Mesenchymal stem cell (in vitro differentiated cells and primary cell): ENCODE results near the gene GGT6.

Experiments
- DNase-seq: peaks from one replicate; pipeline ENCODE4 v3.0.0-alpha.2; 2013
- H2AFZ ChIP-seq: one replicate; pipeline ENCODE4 v1.6.1; 2013; ENCODE audit warnings: low read depth, mild to moderate bottlenecking, control low read depth, inconsistent platforms, low read length, moderate library complexity
- H2AK5ac ChIP-seq: 2 replicates; pipeline ENCODE4 v1.6.1; 2013; ENCODE audit warnings: low read length, moderate library complexity, mild to moderate bottlenecking, inconsistent platforms; ENCODE audit not compliant: severe bottlenecking
- H2BK120ac ChIP-seq: one replicate; pipeline ENCODE4 v1.6.1; 2013; ENCODE audit warnings: low read depth, mild to moderate bottlenecking, inconsistent platforms, low read length, moderate library complexity
- H2BK12ac ChIP-seq, 2 experiments: one replicate each; pipeline ENCODE4 v1.6.1; 2013; ENCODE audit warnings: inconsistent platforms in 2 of 2, low read length in 2 of 2, mild to moderate bottlenecking in 2 of 2, moderate library complexity in 2 of 2, control low read depth in 1 of 2
- H2BK15ac ChIP-seq: one replicate; pipeline ENCODE4 v1.6.1; 2013; ENCODE audit warnings: mild to moderate bottlenecking, low read depth, inconsistent platforms; ENCODE audit not compliant: poor library complexity, severe bottlenecking
- H2BK5ac ChIP-seq: 2 replicates; pipeline ENCODE4 v1.6.1; 2013; ENCODE audit warnings: low read depth, mild to moderate bottlenecking, low read length, control low read depth, inconsistent platforms; ENCODE audit not compliant: poor library complexity, severe bottlenecking
- H3K14ac ChIP-seq, 2 experiments: one replicate each; pipeline ENCODE4 v1.6.1; 2013; ENCODE audit warnings: inconsistent platforms in 2 of 2, low read length in 2 of 2, control low read depth in 1 of 2, mild to moderate bottlenecking in 1 of 2, moderate library complexity in 1 of 2
- H3K18ac ChIP-seq, 2 experiments: one replicate each; pipeline ENCODE4 v1.6.1; 2013; ENCODE audit warnings: inconsistent platforms in 2 of 2, low read length in 2 of 2, control low read depth in 1 of 2, low read depth in 1 of 2, mild to moderate bottlenecking in 1 of 2
- H3K23ac ChIP-seq, 2 experiments: one replicate each; pipeline ENCODE4 v1.6.1; 2013; ENCODE audit warnings: inconsistent platforms in 2 of 2, low read length in 2 of 2, mild to moderate bottlenecking in 2 of 2, moderate library complexity in 2 of 2, control low read depth in 1 of 2
- H3K27ac ChIP-seq: 2 replicates; pipeline ENCODE4 v1.5.1; 2013; ENCODE audit warnings: mild to moderate bottlenecking, moderate library complexity, low read length, control low read depth, inconsistent platforms; ENCODE audit not compliant: poor library complexity, severe bottlenecking
- H3K27me3 ChIP-seq, 2 experiments: 2 replicates each; pipeline versions ENCODE4 v1.6.1 to v1.7.0; 2013; ENCODE audit warnings: low read length in 2 of 2, mild to moderate bottlenecking in 2 of 2, moderate library complexity in 2 of 2, control low read depth in 1 of 2, inconsistent platforms in 1 of 2; ENCODE audit not compliant: control insufficient read depth in 1 of 2, insufficient read depth in 1 of 2
- H3K36me3 ChIP-seq, 2 experiments: 2 replicates each; pipeline versions ENCODE4 v1.6.1 to v1.7.0; 2013; ENCODE audit warnings: low read length in 2 of 2, control low read depth in 1 of 2, inconsistent platforms in 1 of 2, low read depth in 1 of 2, mild to moderate bottlenecking in 1 of 2; ENCODE audit not compliant: insufficient read depth in 2 of 2, control insufficient read depth in 1 of 2
- H3K4ac ChIP-seq, 2 experiments: one replicate each; pipeline ENCODE4 v1.6.1; 2013; ENCODE audit warnings: inconsistent platforms in 2 of 2, low read length in 2 of 2, mild to moderate bottlenecking in 2 of 2, moderate library complexity in 2 of 2, control low read depth in 1 of 2, low read depth in 1 of 2
- H3K4me1 ChIP-seq: 2 replicates; pipeline ENCODE4 v1.6.1; 2013; ENCODE audit warnings: low read depth, low read length, control low read depth; ENCODE audit not compliant: control insufficient read depth, insufficient read depth
- H3K4me2 ChIP-seq: 2 replicates; pipeline ENCODE4 v1.6.1; 2013; ENCODE audit warnings: low read length, mild to moderate bottlenecking, inconsistent platforms; ENCODE audit not compliant: poor library complexity, severe bottlenecking
- H3K4me3 ChIP-seq, 2 experiments: 2 replicates each; pipeline versions ENCODE4 v1.5.1 to v1.7.0; 2013; ENCODE audit warnings: low read length in 2 of 2, mild to moderate bottlenecking in 2 of 2, control low read depth in 1 of 2, low read depth in 1 of 2; ENCODE audit not compliant: insufficient read depth in 1 of 2
- H3K79me1 ChIP-seq: replicated peaks from 2 replicates; pipeline ENCODE4 v1.6.1; 2013; ENCODE audit warnings: mild to moderate bottlenecking, control low read depth, low read length, inconsistent platforms; ENCODE audit not compliant: poor library complexity, severe bottlenecking
- H3K9ac ChIP-seq: 2 replicates; pipeline ENCODE4 v1.7.0; 2013; ENCODE audit warnings: mild to moderate bottlenecking, low read length, moderate library complexity
- H3K9me3 ChIP-seq: 2 replicates; pipeline ENCODE4 v1.7.0; 2013; ENCODE audit warnings: mild to moderate bottlenecking, low read length; ENCODE audit not compliant: control insufficient read depth
- H4K8ac ChIP-seq: one replicate; pipeline ENCODE4 v1.6.1; 2013; ENCODE audit warnings: inconsistent platforms, mild to moderate bottlenecking, low read length, moderate library complexity
- H4K91ac ChIP-seq: one replicate; pipeline ENCODE4 v1.6.1; 2013; ENCODE audit warnings: mild to moderate bottlenecking, low read length, inconsistent platforms
- WGBS: methylation state at CpG from one replicate; pipeline ENCODE4 v1.1.7; 2013; ENCODE audit warnings: mixed read lengths; 5-methylcytosine and 5-hydroxymethylcytosine counted together

Gene GGT6

GRCh38 chr17:4602041-4602440, 41.7 kb upstream of the GGT6 start:
- H3K27me3 ChIP-seq, result peaks cover 21 to 24% of the 10 kb centered on the region in 2 experiments
- H3K23ac ChIP-seq, result no peak overlapping the region
- H2BK120ac ChIP-seq, result no peak overlapping the region
- no peak overlapping the region for H3K4me2 ChIP-seq
- H3K18ac ChIP-seq, result no peak overlapping the region
- H3K14ac ChIP-seq, result no peak overlapping the region
- no peak overlapping the region for H2AK5ac ChIP-seq
- H4K8ac ChIP-seq, result no peak overlapping the region
- H4K91ac ChIP-seq, result no peak overlapping the region
- no peak overlapping the region for H3K4me3 ChIP-seq
- DNase-seq, result no peak
- no peaks in the 10 kb centered on the region for H3K9me3 ChIP-seq
- no peak overlapping the region for H2BK12ac ChIP-seq
- no peak overlapping the region for H2BK15ac ChIP-seq
- H2BK5ac ChIP-seq, result no peak overlapping the region
- no peak overlapping the region for H2AFZ ChIP-seq
- H3K27ac ChIP-seq, result no peak overlapping the region
- no peaks in the 10 kb centered on the region for H3K79me1 ChIP-seq
- WGBS, result 92% methylated on average over 4 of the region's 5 CpGs
- peaks cover 0 to 15% of the 10 kb centered on the region in 2 experiments for H3K36me3 ChIP-seq
- H3K4me1 ChIP-seq, result peaks cover 39% of the 10 kb centered on the region
- H3K4ac ChIP-seq, result no peak overlapping the region
- no peak overlapping the region for H3K9ac ChIP-seq

DNA sequence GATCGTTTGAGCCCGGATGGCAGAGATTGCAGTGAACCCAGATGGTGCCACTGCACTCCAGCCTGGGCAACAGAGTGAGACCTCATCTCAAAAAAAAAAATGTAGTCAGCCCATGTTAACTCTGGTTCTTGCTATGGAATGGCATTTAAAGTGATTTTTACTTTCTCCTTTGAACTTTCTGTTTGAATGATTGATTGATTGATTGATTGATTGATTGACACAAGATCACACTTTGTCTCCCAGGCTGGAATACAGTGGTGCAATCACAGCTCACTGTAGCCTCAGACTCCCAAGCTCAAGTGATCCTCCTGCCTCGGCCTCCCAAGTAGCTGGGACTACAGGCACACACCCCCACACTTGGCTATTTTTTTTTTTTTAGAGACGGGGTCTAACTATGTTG, 40.9 kb upstream of the GGT6 start:
- Histone ChIP-seq H3K4me2 (no peak overlapping the region), H2BK15ac (no peak overlapping the region), H3K9me3 (no peaks in the 10 kb centered on the region), H3K18ac (no peak overlapping the region), H3K27me3 (peaks cover 25 to 26% of the 10 kb centered on the region in 2 experiments), H2AFZ (no peak overlapping the region), H3K4ac (no peak overlapping the region), H2BK5ac (no peak overlapping the region), H3K27ac (no peak overlapping the region), H2AK5ac (no peak overlapping the region), H3K4me1 (peaks cover 37% of the 10 kb centered on the region), H3K9ac (no peak overlapping the region), H3K4me3 (no peak overlapping the region), H2BK120ac (no peak overlapping the region), H3K14ac (no peak overlapping the region), H3K79me1 (no peaks in the 10 kb centered on the region), H3K23ac (no peak overlapping the region), H4K8ac (no peak overlapping the region), H2BK12ac (no peak overlapping the region), H3K36me3 (peaks cover 0 to 23% of the 10 kb centered on the region in 2 experiments), H4K91ac (no peak overlapping the region)
- DNase-seq, result no peak
- 93% methylated on average over 4 of the region's 4 CpGs for whole genome bisulfite sequencing

DNA sequence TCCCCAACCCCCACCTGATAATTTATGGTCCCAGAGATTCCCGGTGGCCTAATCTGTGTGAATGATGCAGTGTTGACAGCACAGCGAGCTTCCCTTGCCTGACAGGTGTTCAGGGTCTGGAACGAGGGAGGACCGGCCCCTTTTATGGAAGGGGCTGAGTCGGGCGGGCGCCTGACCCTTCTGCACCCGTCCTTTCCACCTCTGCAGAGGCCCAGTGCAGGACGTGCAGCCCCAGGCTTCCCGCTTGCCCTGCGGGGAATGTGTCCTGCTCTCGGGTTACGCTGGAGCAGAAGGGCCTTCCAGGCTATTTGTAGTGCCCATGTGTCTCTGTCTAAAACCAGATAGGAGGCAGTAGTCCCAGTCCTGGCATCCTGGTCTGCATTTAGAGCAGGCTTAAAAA, 40.2 kb upstream of the GGT6 start:
- DNase-seq, result no peak
- Histone ChIP-seq H3K4me2 (no peak overlapping the region), H4K8ac (no peak overlapping the region), H3K79me1 (no peaks in the 10 kb centered on the region), H3K27ac (no peak overlapping the region), H2BK5ac (no peak overlapping the region), H2BK120ac (no peak overlapping the region), H3K27me3 (peaks cover 25 to 26% of the 10 kb centered on the region in 2 experiments), H2BK15ac (no peak overlapping the region), H3K18ac (no peak overlapping the region), H3K4me1 (peaks cover 33% of the 10 kb centered on the region), H3K14ac (no peak overlapping the region), H2AK5ac (no peak overlapping the region), H2AFZ (no peak overlapping the region), H2BK12ac (no peak overlapping the region), H3K36me3 (peaks cover 0 to 23% of the 10 kb centered on the region in 2 experiments), H4K91ac (no peak overlapping the region), H3K9ac (no peak overlapping the region), H3K4me3 (no peak overlapping the region), H3K4ac (no peak overlapping the region), H3K9me3 (no peaks in the 10 kb centered on the region), H3K23ac (no peak overlapping the region)
- 29% methylated on average over 13 of the region's 13 CpGs for WGBS

GRCh38 chr17:4599505-4600281, 39.3 kb upstream of the GGT6 start:
- Histone ChIP-seq H3K27ac (peak overlapping the region; percentile 17), H3K4me2 (peak overlapping the region; percentile 38), H3K9ac (peak overlapping the region; percentile 20), H3K79me1 (no peaks in the 10 kb centered on the region), H2AFZ (no peak overlapping the region), H3K18ac (no peak overlapping the region), H3K9me3 (no peaks in the 10 kb centered on the region), H4K91ac (peak overlapping the region; percentile 57), H2BK12ac (no peak overlapping the region), H3K4me1 (peaks cover 31% of the 10 kb centered on the region), H2BK15ac (no peak overlapping the region), H2AK5ac (no peak overlapping the region), H2BK120ac (no peak overlapping the region), H3K4me3 (peak overlapping the region in 1 of 2 experiments; percentile 50), H3K14ac (peak overlapping the region in 1 of 2 experiments; percentile 68), H2BK5ac (no peak overlapping the region), H4K8ac (no peak overlapping the region), H3K23ac (no peak overlapping the region), H3K4ac (no peak overlapping the region), H3K27me3 (peaks cover 25 to 26% of the 10 kb centered on the region in 2 experiments), H3K36me3 (peaks cover 0 to 26% of the 10 kb centered on the region in 2 experiments)
- 27% methylated on average over 21 of the region's 25 CpGs for WGBS
- peak; percentile 37 for DNase-seq
